BJ (cell line): ENCODE measurements around the gene ERBIN. TPM values are rescaled to one million over a fixed set of nuclear protein-coding genes. Genes with fewer than 3 reads are reported as not detected.
"Not testable (repeated sequence)": the region's sequence is repeated elsewhere in the genome, so short reads cannot be mapped to it uniquely, and the experiment has no call there.

Experiments used
- CTCF ChIA-PET: fragments of 350-600 bp; formaldehyde crosslinking; extraction: SDS; loops from one replicate; lab custom pipeline; 2021; ENCODE audit warnings: antibody characterized with exemption, inconsistent platforms; lab: Yijun Ruan, JAX
- POLR2A ChIA-PET: fragments of 300-600 bp; sonication (Branson Sonifier 250); formaldehyde crosslinking; extraction: SDS; loops from one replicate; lab custom pipeline; 2021; ENCODE audit warnings: antibody characterized with exemption; lab: Charles Lee
- DNase-seq: peaks from one replicate; pipeline ENCODE4 v3.0.0-alpha.2; 2011; ENCODE audit warnings: low read depth
- H3K27me3 ChIP-seq: 2 replicates; pipeline ENCODE4 v1.6.0; 2011; ENCODE audit warnings: low read length; ENCODE audit not compliant: control insufficient read depth, insufficient read depth
- H3K36me3 ChIP-seq: 2 replicates; pipeline ENCODE4 v1.5.1; 2011; ENCODE audit warnings: low read length; ENCODE audit not compliant: control insufficient read depth, insufficient read depth
- H3K4me3 ChIP-seq: 2 replicates; pipeline ENCODE4 v1.5.1; 2011; ENCODE audit warnings: low read depth, mild to moderate bottlenecking, control low read depth, low read length
- CTCF ChIP-seq: IDR thresholded peaks from 2 replicates; pipeline ENCODE4 v1.5.1; 2011; ENCODE audit warnings: low read depth, mild to moderate bottlenecking, control low read depth, inconsistent platforms, low read length, moderate library complexity; ENCODE audit not compliant: insufficient read depth
- polyA minus RNA-seq: library from RNA; depleted of rRNA, polyadenylated mRNA; stranded (reverse); fragments of >200 nt; gene quantifications from 2 replicates; pipeline ENCODE4 v1.2.3, GENCODE V29; 2011; rRNA and poly(A)+ RNA removed
- polyA plus RNA-seq: library from polyadenylated mRNA; depleted of rRNA; stranded (reverse); fragments of >200 nt; gene quantifications from 2 replicates; pipeline ENCODE4 v1.2.3, GENCODE V29; 2011; rRNA removed

ERBIN gene
- polyA plus RNA-seq (26.0 and 56.0 TPM in 2 replicates), polyA minus RNA-seq (47.2 and 53.8 TPM in 2 replicates)

GRCh38 chr5:65926276-65926783 lies at the start of gene ERBIN:
TSS of gene ERBIN (plus strand) at chr5:65926575. CDS start at chr5:65992719, 66,144 bp downstream.
- Histone ChIP-seq H3K27me3 (no peaks in the 10 kb centered on the region), H3K36me3 (no peaks in the 10 kb centered on the region; the same call in 1 of the 2 replicates), H3K4me3 (peak within 1 kb of the TSS; percentile 66)
- CTCF ChIA-PET = interaction anchor here (0.7 to 1.3 kb wide), 3 partner anchors 52 to 135 kb away, joined by 3 to 4 read pairs (median 3); no protein-coding TSS in a partner anchor
- TF ChIP-seq CTCF = no peak
- peak; percentile 47 for DNase-seq
- POLR2A ChIA-PET = interaction anchor here (0.7 kb wide), 3 partner anchors 32 to 118 kb away, joined by 9 to 11 read pairs (median 10); no protein-coding TSS in a partner anchor

GRCh38 chr5:65876970-65877369 lies 49.4 kb upstream of the ERBIN start:
- CTCF ChIA-PET = interaction anchor here (0.9 to 1.3 kb wide), 2 partner anchors 10 to 18 kb away, joined by 3 read pairs; no protein-coding TSS in a partner anchor
- no peak for DNase-seq
- no peaks in the 10 kb centered on the region for H3K36me3 ChIP-seq
- POLR2A ChIA-PET = no interaction called here
- TF ChIP-seq CTCF = no peak
- H3K27me3 ChIP-seq = no peaks in the 10 kb centered on the region
- H3K4me3 ChIP-seq = no peak overlapping the region

- DNase-seq = peak; percentile 52
- H3K4me3 ChIP-seq, POLR2A ChIA-PET, H3K27me3 ChIP-seq, CTCF ChIA-PET, H3K36me3 ChIP-seq: not testable (repeated sequence)
Observed at GRCh38 chr5:65879668-65880256, 46.6 kb upstream of the ERBIN start.

GRCh38 chr5:65880496-65881072 lies 45.8 kb upstream of the ERBIN start:
- no peaks in the 10 kb centered on the region for H3K36me3 ChIP-seq
- no peak overlapping the region for H3K4me3 ChIP-seq
- CTCF ChIA-PET = no interaction called here
- POLR2A ChIA-PET = interaction anchor here (0.6 kb wide), 1 partner anchor 85 kb away, joined by 5 read pairs; no protein-coding TSS in a partner anchor
- H3K27me3 ChIP-seq = no peaks in the 10 kb centered on the region
- no peak for DNase-seq
- TF ChIP-seq CTCF = no peak

GRCh38 chr5:65882278-65882677 lies 44.1 kb upstream of the ERBIN start:
- CTCF ChIA-PET = no interaction called here
- Histone ChIP-seq H3K36me3 (no peaks in the 10 kb centered on the region), H3K4me3 (no peak overlapping the region), H3K27me3 (no peaks in the 10 kb centered on the region)
- POLR2A ChIA-PET = interaction anchor here (0.6 kb wide), 1 partner anchor 44 kb away, joined by 4 read pairs; no protein-coding TSS in a partner anchor
- TF ChIP-seq CTCF = no peak
- DNase-seq = no peak
